H9 (cell line): ENCODE measurements around the gene CCDC121. TPM values are rescaled to one million over a fixed set of nuclear protein-coding genes. Genes with fewer than 3 reads are reported as not detected.

Experiments
- DNase-seq: peaks from one replicate; pipeline ENCODE4 v3.0.0-alpha.2; 2017
- H2AFZ ChIP-seq: one replicate; pipeline ENCODE4 v1.6.1; 2013; ENCODE audit warnings: mild to moderate bottlenecking, low read length, control low read depth, moderate library complexity
- H2AK5ac ChIP-seq: 2 replicates; pipeline ENCODE4 v1.6.1; 2013; ENCODE audit warnings: low read length, control low read depth, mixed read lengths; ENCODE audit not compliant: insufficient read length
- H2BK120ac ChIP-seq: one replicate; pipeline ENCODE4 v1.6.1; 2013; ENCODE audit warnings: low read depth, mild to moderate bottlenecking, low read length, control low read depth, inconsistent platforms; ENCODE audit not compliant: poor library complexity, severe bottlenecking
- H2BK12ac ChIP-seq: 2 replicates; pipeline ENCODE4 v1.6.1; 2013; ENCODE audit warnings: low read length, control low read depth, mixed read lengths, low read depth; ENCODE audit not compliant: insufficient read length
- H2BK15ac ChIP-seq: 2 replicates; pipeline ENCODE4 v1.6.1; 2013; ENCODE audit warnings: low read depth, low read length, control low read depth
- H2BK20ac ChIP-seq: one replicate; pipeline ENCODE4 v1.6.1; 2013; ENCODE audit warnings: low read depth, mild to moderate bottlenecking, low read length, control low read depth, inconsistent platforms; ENCODE audit not compliant: poor library complexity, severe bottlenecking
- H2BK5ac ChIP-seq: 2 replicates; pipeline ENCODE4 v1.6.1; 2013; ENCODE audit warnings: low read length, control low read depth, mixed read lengths; ENCODE audit not compliant: insufficient read length
- H3K14ac ChIP-seq: 2 replicates; pipeline ENCODE4 v1.6.1; 2013; ENCODE audit warnings: low read length, control low read depth; ENCODE audit not compliant: insufficient read depth
- H3K18ac ChIP-seq: 2 replicates; pipeline ENCODE4 v1.6.1; 2013; ENCODE audit warnings: low read depth, mild to moderate bottlenecking, mixed read lengths, low read length, control low read depth; ENCODE audit not compliant: insufficient read length
- H3K23ac ChIP-seq: 2 replicates; pipeline ENCODE4 v1.6.1; 2013; ENCODE audit warnings: low read length, control low read depth, mixed read lengths, low read depth; ENCODE audit not compliant: insufficient read length
- H3K23me2 ChIP-seq: 2 replicates; pipeline ENCODE4 v1.6.1; 2013; ENCODE audit warnings: low read depth, mild to moderate bottlenecking, mixed read lengths, low read length, control low read depth; ENCODE audit not compliant: insufficient read length, poor library complexity, severe bottlenecking
- H3K27ac ChIP-seq: 2 replicates; pipeline ENCODE4 v1.5.1; 2013; ENCODE audit warnings: low read length, control low read depth, mixed read lengths, low read depth; ENCODE audit not compliant: insufficient read length
- H3K27me3 ChIP-seq: 2 replicates; pipeline ENCODE4 v1.6.1; 2013; ENCODE audit warnings: low read length, control low read depth, inconsistent platforms; ENCODE audit not compliant: insufficient read depth
- H3K4ac ChIP-seq: 2 replicates; pipeline ENCODE4 v1.6.1; 2013; ENCODE audit warnings: low read depth, mild to moderate bottlenecking, control low read depth, inconsistent platforms, low read length, moderate library complexity
- H3K4me1 ChIP-seq: 2 replicates; pipeline ENCODE4 v1.6.1; 2013; ENCODE audit warnings: low read length, control low read depth, inconsistent platforms; ENCODE audit not compliant: insufficient read depth
- H3K4me2 ChIP-seq: 2 replicates; pipeline ENCODE4 v1.6.1; 2013; ENCODE audit warnings: low read length, control low read depth, mixed read lengths; ENCODE audit not compliant: insufficient read length, insufficient read depth
- H3K56ac ChIP-seq: 2 replicates; pipeline ENCODE4 v1.6.1; 2013; ENCODE audit warnings: low read depth, mild to moderate bottlenecking, mixed read lengths, low read length, control low read depth; ENCODE audit not compliant: insufficient read length
- H3K79me1 ChIP-seq: 2 replicates; pipeline ENCODE4 v1.6.1; 2013; ENCODE audit warnings: low read depth, mild to moderate bottlenecking, moderate library complexity, low read length, control low read depth, inconsistent platforms; ENCODE audit not compliant: insufficient read depth, poor library complexity, severe bottlenecking
- H3K79me2 ChIP-seq: 2 replicates; pipeline ENCODE4 v1.6.1; 2013; ENCODE audit warnings: low read length, control low read depth, inconsistent platforms; ENCODE audit not compliant: insufficient read depth
- H3K9ac ChIP-seq: 2 replicates; pipeline ENCODE4 v1.6.1; 2013; ENCODE audit warnings: low read length, control low read depth, mixed read lengths; ENCODE audit not compliant: insufficient read length; ENCODE audit errors: extremely low read depth
- H3K9me3 ChIP-seq: one replicate; pipeline ENCODE4 v1.6.1; 2013; ENCODE audit warnings: low read depth, low read length, inconsistent platforms; ENCODE audit not compliant: control insufficient read depth
- H3T11ph ChIP-seq: one replicate; pipeline ENCODE4 v1.6.1; 2013; ENCODE audit warnings: mild to moderate bottlenecking, low read length, control low read depth, inconsistent platforms
- H4K20me1 ChIP-seq: one replicate; pipeline ENCODE4 v1.6.1; 2013; ENCODE audit not compliant: control insufficient read depth, insufficient read length, insufficient read depth
- H4K5ac ChIP-seq: 2 replicates; pipeline ENCODE4 v1.6.1; 2013; ENCODE audit warnings: low read depth, mild to moderate bottlenecking, mixed read lengths, low read length, control low read depth; ENCODE audit not compliant: insufficient read length
- H4K8ac ChIP-seq: replicated peaks from 2 replicates; pipeline ENCODE4 v1.6.1; 2013; ENCODE audit warnings: low read length, control low read depth, mixed read lengths, low read depth; ENCODE audit not compliant: insufficient read length
- H4K91ac ChIP-seq: 2 replicates; pipeline ENCODE4 v1.6.1; 2013; ENCODE audit warnings: low read depth, mild to moderate bottlenecking, moderate library complexity, mixed read lengths, low read length, control low read depth; ENCODE audit not compliant: insufficient read length
- H3K27ac Mint-ChIP-seq, 3 experiments: 2 replicates in 2 of 3; 3 replicates in 1 of 3; pipeline ENCODE4 v1.8.0; 2020 to 2021; ENCODE audit warnings: mixed read lengths in 3 of 3, mild to moderate bottlenecking in 1 of 3, moderate library complexity in 1 of 3
- H3K27me3 Mint-ChIP-seq: 2 replicates; pipeline ENCODE4 v1.8.0; 2021; ENCODE audit warnings: low read depth, mild to moderate bottlenecking, moderate library complexity, mixed read lengths
- H3K36me3 Mint-ChIP-seq, 3 experiments: 2 replicates in 2 of 3; 3 replicates in 1 of 3; pipeline ENCODE4 v1.8.0; 2020 to 2021; ENCODE audit warnings: low read depth in 3 of 3, mixed read lengths in 3 of 3; ENCODE audit not compliant: insufficient read depth in 1 of 3
- H3K4me1 Mint-ChIP-seq, 2 experiments: 2 replicates each; pipeline ENCODE4 v1.8.0; 2020; ENCODE audit warnings: mixed read lengths in 2 of 2
- H3K4me3 Mint-ChIP-seq, 2 experiments: 2 replicates in 1 of 2; 3 replicates in 1 of 2; pipeline ENCODE4 v1.8.0; 2020 to 2021; ENCODE audit warnings: mild to moderate bottlenecking in 2 of 2, mixed read lengths in 2 of 2, moderate library complexity in 1 of 2
- H3K9me3 Mint-ChIP-seq, 2 experiments: 2 replicates in 1 of 2; 3 replicates in 1 of 2; pipeline ENCODE4 v1.8.0; 2020; ENCODE audit warnings: mild to moderate bottlenecking in 2 of 2, mixed read lengths in 2 of 2, moderate library complexity in 1 of 2
- CTCF ChIP-seq: fragments of 200-600 bp; sonication (generic); conservative IDR thresholded peaks from 3 replicates; pipeline ENCODE4 v1.8.0; 2021; ENCODE audit warnings: antibody characterized with exemption, mild to moderate bottlenecking
- WGBS: extraction: QIAGEN DNeasy Blood & Tissue Kit; methylation state at CpG from one replicate; pipeline ENCODE4 v1.1.7; 2013; ENCODE audit warnings: missing lambda C conversion rate, low lambda C conversion rate, mixed read lengths; ENCODE audit not compliant: insufficient read length; ENCODE audit errors: extremely low coverage; 5-methylcytosine and 5-hydroxymethylcytosine counted together
- total RNA-seq: library from RNA; stranded (reverse); gene quantifications from 2 replicates; pipeline ENCODE4 v1.2.1, GENCODE V29; 2021

CCDC121 gene
- total RNA-seq, 1 experiment from 2014 or later, result 1.2 TPM

GRCh38 chr2:27640722-27641245 lies 12.0 kb upstream of the CCDC121 start:
- Histone ChIP-seq H3K23ac (no peak overlapping the region), H4K8ac (no peak overlapping the region), H3K23me2 (no peaks in the 10 kb centered on the region), H3K14ac (no peak overlapping the region), H2AK5ac (no peak overlapping the region), H3K18ac (no peak overlapping the region), H2BK12ac (no peak overlapping the region), H4K5ac (no peak overlapping the region), H3T11ph (no peak overlapping the region), H3K79me1 (no peaks in the 10 kb centered on the region), H3K56ac (no peak overlapping the region), H3K79me2 (no peaks in the 10 kb centered on the region), H3K9ac (no peak overlapping the region), H2BK15ac (no peak overlapping the region), H3K4ac (no peak overlapping the region), H4K91ac (no peak overlapping the region), H2BK20ac (no peak overlapping the region), H4K20me1 (no peaks in the 10 kb centered on the region), H3K27me3 (no peaks in the 10 kb centered on the region), H2BK120ac (no peak overlapping the region), H3K9me3 (no peaks in the 10 kb centered on the region), H2BK5ac (no peak overlapping the region), H3K4me1 (no peaks in the 10 kb centered on the region), H3K4me2 (no peak overlapping the region), H2AFZ (no peak overlapping the region), H3K27ac (no peak overlapping the region)
- Mint-ChIP-seq H3K4me1 (no peaks in the 10 kb centered on the region), H3K27ac (no peak overlapping the region), H3K4me3 (no peak overlapping the region), H3K27me3 (no peaks in the 10 kb centered on the region), H3K9me3 (no peaks in the 10 kb centered on the region), H3K36me3 (peaks cover 9 to 63% (median 42%) of the 10 kb centered on the region in 3 experiments; a peak in 6 of 7 replicates)
- TF ChIP-seq CTCF, result no peak
- no CpG with 5 or more reads among the region's 2 CpGs for WGBS
- no peak for DNase-seq
